SJSA1 (cell line): Measurements from ENCODE around the gene ELF4. TPM values are rescaled to one million over a fixed set of nuclear protein-coding genes. Genes with fewer than 3 reads are reported as not detected.

Source experiments
- DNase-seq, 2 experiments: peaks; one replicate each; pipeline ENCODE4 v3.0.0-alpha.2; 2015 to 2020; ENCODE audit warnings: low spot score in 2 of 2, low read depth in 1 of 2
- H3K27ac ChIP-seq: fragments of 250-450 bp; sonication (Bioruptor Pico); 2 replicates; pipeline ENCODE4 v1.5.1; 2020; ENCODE audit warnings: mild to moderate bottlenecking, moderate library complexity
- H3K27me3 ChIP-seq: fragments of 250-450 bp; sonication (Bioruptor Pico); replicated peaks from 2 replicates; pipeline ENCODE4 v1.5.1; 2020; ENCODE audit warnings: mild to moderate bottlenecking, moderate library complexity
- H3K36me3 ChIP-seq: fragments of 250-450 bp; sonication (Bioruptor Pico); 2 replicates; pipeline ENCODE4 v1.5.1; 2020; ENCODE audit warnings: mild to moderate bottlenecking
- H3K4me1 ChIP-seq: fragments of 250-450 bp; sonication (Bioruptor Pico); replicated peaks from 2 replicates; pipeline ENCODE4 v1.6.1; 2021; ENCODE audit warnings: mild to moderate bottlenecking
- H3K4me3 ChIP-seq: fragments of 250-450 bp; sonication (Bioruptor Pico); 2 replicates; pipeline ENCODE4 v1.5.1; 2020; ENCODE audit warnings: mild to moderate bottlenecking
- H3K9me3 ChIP-seq: fragments of 250-450 bp; sonication (Bioruptor Pico); replicated peaks from 2 replicates; pipeline ENCODE4 v1.5.1; 2020; ENCODE audit warnings: mild to moderate bottlenecking
- total RNA-seq: library from RNA; depleted of rRNA; stranded (reverse); fragments of >200 nt; shearing (Covaris generic); gene quantifications from 2 replicates; pipeline ENCODE4 v1.2.3, GENCODE V29; 2014

ELF4 gene
- total RNA-seq, 1 experiment from 2014 or later = 26.7 TPM

DNA sequence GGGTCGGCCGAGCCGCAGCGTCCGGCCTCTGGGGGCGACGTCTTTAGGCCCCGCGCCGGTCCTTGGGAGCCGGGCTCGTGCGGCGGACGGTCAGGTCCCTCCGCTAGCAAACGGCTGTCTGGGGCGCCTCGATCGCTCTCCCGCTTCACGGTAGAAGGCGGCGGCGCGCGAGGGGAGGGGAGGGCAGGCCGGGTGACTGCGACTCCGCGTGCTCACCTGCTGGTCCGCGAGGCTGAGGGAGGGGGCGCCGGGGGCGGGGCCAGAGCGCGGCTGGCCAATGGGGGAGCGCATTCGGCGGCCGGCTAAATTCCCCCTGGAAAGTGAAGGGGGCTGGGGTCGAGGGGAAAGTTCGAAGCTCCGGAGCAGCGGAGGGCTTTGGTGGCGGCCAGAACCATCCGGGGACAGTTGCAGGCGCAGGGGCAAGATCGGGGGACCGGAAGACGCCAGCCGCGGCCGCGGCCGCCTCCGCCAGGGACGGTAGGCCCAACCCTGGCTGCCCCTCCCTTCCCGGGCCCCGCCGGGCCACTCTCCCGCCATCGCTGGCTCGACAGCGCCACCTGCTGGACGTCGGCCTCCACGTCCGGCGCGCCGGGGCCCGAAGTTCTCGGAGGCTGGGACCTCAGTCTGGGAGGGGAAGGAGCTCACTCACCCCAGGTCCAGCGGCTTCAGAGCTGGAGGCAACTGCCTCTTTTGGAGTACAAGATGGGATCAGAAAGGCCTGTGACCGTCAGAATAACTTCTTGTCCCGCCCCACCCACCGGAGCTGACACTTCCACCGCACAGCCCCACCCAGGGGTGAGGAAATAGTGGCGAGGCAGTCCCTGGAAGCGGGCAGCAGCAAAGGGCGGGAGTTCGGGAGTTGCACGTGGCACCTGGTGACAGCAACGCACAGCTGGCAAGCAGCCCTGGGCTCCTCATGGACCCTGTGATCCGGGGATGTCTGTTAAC is 49.9 kb downstream of the ELF4 start:
- DNase-seq = peak; percentile 72 to 84
- no peaks in the 10 kb centered on the region for H3K9me3 ChIP-seq

GRCh38 chrX:130058652-130059051 is 51.6 kb downstream of the ELF4 start:
- Histone ChIP-seq H3K4me1 (peaks cover 11% of the 10 kb centered on the region), H3K9me3 (no peaks in the 10 kb centered on the region), H3K27me3 (no peaks in the 10 kb centered on the region), H3K36me3 (no peaks in the 10 kb centered on the region), H3K27ac (no peak overlapping the region), H3K4me3 (no peak overlapping the region)
- DNase-seq = no peak

More for the DNA sequence above, 49.9 kb downstream of the ELF4 start:
- H3K27ac ChIP-seq = peak overlapping the region; percentile 52; the same call in 1 of the 2 replicates
- peaks cover 11% of the 10 kb centered on the region for H3K4me1 ChIP-seq
- H3K4me3 ChIP-seq = peak overlapping the region; percentile 50
- H3K36me3 ChIP-seq = peaks cover 5% of the 10 kb centered on the region; the same call in 1 of the 2 replicates
- H3K27me3 ChIP-seq = no peaks in the 10 kb centered on the region

GRCh38 chrX:130057209-130057608 is 53.1 kb downstream of the ELF4 start:
- H3K36me3 ChIP-seq = no peaks in the 10 kb centered on the region
- no peak overlapping the region for H3K27ac ChIP-seq
- no peaks in the 10 kb centered on the region for H3K9me3 ChIP-seq
- H3K27me3 ChIP-seq = no peaks in the 10 kb centered on the region
- no peak for DNase-seq
- no peak overlapping the region for H3K4me3 ChIP-seq
- H3K4me1 ChIP-seq = peaks cover 11% of the 10 kb centered on the region

DNA sequence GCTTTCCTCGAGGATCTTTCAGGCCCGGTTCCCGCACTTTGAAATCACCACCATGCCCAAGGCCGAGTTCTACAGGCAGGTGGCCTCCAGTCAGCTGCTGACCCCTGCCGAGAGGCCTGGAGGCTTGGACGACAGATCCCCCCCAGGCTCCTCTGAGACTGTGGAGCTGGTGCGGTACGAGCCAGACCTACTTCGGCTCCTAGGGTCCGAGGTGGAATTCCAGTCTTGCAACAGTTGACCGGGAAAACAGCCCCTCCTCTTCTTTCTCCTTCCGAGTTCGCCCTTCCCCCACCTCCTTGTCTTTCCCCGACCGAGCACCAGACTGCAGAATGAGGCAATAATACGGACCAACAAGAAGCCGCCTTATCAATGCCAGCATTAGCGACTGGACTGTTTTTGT is 54.4 kb downstream of the ELF4 start:
- no peaks in the 10 kb centered on the region for H3K27me3 ChIP-seq
- no peaks in the 10 kb centered on the region for H3K36me3 ChIP-seq
- no peak overlapping the region for H3K27ac ChIP-seq
- peaks cover 8% of the 10 kb centered on the region for H3K4me1 ChIP-seq
- no peak overlapping the region for H3K4me3 ChIP-seq
- no peaks in the 10 kb centered on the region for H3K9me3 ChIP-seq
- DNase-seq = no peak

DNA sequence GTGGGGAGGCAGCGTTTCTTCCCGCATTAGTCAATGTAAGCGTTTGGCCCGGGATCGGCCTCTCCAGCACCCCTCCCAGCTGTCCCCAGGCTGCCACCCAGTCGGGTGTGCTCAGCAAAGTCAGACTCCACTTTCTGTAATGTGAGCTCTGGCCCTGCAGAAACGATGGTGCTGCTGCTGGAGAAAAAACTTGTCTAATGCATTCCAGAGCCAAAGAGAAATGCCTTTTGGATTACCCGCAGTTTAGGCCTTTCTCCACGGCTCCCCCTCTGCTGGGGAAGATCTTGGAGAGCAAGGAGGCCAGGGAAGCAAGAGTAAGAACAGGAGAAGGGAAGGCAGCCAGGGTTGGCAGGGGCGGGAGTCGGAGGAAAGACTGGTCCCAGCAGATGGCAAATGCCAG is 55.2 kb downstream of the ELF4 start:
- Histone ChIP-seq H3K27me3 (no peaks in the 10 kb centered on the region), H3K4me1 (peaks cover 4% of the 10 kb centered on the region; the same call in 1 of the 2 replicates), H3K36me3 (no peaks in the 10 kb centered on the region), H3K4me3 (no peak overlapping the region), H3K9me3 (no peaks in the 10 kb centered on the region), H3K27ac (no peak overlapping the region)
- DNase-seq = no peak

DNA sequence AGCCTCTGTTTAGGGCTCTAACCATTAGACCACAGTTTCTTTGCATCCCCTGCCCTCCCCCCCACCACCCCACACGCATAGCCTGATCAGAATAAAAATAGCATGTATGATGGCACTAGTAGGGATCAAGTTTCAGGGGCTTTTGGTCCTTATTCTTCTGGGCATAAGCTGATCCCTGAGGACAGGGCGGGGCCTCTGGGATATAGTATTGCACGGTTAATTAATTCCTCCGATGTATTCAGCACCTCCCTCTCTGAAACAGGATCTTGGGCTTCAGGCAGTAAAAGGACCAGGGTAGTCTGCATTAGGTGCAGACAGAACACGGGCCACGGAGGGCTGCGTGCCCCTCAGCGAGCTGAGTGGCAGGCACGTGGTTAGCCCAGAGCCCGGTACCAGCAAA is 57.1 kb downstream of the ELF4 start:
- Histone ChIP-seq H3K4me3 (no peak overlapping the region), H3K27me3 (no peaks in the 10 kb centered on the region), H3K36me3 (no peaks in the 10 kb centered on the region), H3K27ac (no peak overlapping the region), H3K4me1 (no peaks in the 10 kb centered on the region), H3K9me3 (no peaks in the 10 kb centered on the region)
- no peak for DNase-seq

DNA sequence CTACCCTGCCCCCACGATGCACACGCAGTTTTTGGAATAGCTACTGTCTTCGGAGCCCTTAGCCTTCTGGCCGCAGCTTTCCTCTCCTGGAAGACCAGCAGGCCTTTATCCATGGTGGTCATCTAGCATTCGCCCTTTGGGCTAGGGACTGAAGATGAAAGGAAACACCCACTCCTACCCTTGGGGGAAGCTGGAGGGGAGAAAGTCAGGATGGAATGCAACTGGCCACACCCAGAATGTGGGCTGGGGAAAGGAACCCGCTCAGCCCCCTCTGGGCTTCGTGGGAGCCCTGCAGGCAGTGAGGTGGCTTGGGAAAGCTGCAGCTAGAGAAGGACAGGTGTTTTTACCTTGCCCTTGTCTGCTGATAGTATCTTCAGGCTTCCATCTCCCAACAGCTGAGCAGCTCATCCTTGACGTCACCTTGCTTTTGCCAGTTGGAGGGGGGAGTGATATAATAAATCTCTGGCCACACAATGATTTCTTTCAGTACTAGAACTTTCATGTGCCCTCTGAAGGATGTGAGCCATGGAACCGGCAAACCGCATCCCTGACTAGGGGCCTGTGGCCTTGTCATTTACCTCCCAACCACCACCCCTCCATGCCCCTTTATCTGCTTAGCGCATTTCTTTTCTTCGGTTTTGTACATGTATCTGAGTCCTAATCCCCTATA is 59.0 kb downstream of the ELF4 start:
- H3K36me3 ChIP-seq = no peaks in the 10 kb centered on the region
- no peaks in the 10 kb centered on the region for H3K27me3 ChIP-seq
- H3K9me3 ChIP-seq = no peaks in the 10 kb centered on the region
- no peaks in the 10 kb centered on the region for H3K4me1 ChIP-seq
- H3K4me3 ChIP-seq = no peak overlapping the region
- H3K27ac ChIP-seq = no peak overlapping the region
- no peak for DNase-seq

DNA sequence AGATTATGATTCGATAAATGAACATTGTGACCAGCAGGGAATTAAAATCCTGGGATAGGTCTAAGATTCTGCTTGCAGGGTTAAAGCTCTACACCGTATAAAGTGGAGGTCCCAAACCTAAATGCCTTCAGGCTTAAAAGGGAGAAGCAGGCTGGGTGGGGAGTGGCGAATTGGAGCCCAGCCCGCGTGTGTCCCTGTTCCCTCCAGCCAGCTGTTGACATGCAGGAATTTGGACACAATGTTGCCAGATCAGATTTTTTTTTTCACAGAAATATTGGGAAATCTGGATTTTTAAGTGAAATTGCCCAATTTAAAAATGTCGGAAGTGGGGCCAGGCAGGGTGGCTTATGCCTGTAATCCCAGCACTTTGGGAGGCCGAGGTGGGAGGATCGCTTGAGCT is 60.5 kb downstream of the ELF4 start:
- Histone ChIP-seq H3K4me1 (no peaks in the 10 kb centered on the region), H3K4me3 (no peak overlapping the region), H3K27ac (no peak overlapping the region), H3K27me3 (no peaks in the 10 kb centered on the region), H3K9me3 (no peaks in the 10 kb centered on the region), H3K36me3 (no peaks in the 10 kb centered on the region)
- DNase-seq = no peak

DNA sequence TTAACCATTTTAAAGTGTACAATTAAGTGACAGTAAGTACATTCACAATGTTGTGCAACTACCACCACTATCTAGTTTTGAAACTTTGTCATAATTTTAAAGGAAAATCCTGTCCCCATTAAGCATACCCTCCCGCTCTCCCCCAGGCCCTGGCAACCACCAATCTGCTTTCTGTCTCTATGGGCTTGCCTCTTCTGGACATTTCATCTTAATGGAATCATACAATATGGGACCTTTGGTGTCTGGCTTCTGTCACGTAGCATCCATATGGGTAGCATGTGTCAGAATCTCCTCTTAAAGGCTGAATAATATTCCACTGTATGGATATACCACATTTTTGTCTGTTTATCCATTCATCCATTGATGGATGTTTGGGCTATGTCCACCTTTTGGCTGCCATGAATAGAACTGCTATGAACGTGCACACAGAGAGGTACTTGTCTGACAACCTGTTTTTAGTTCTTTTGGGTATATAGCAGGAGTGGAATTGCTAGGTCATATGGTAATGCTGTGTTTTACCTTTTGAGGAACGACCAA is 61.5 kb downstream of the ELF4 start:
- no peak for DNase-seq
- H3K4me3 ChIP-seq = no peak overlapping the region
- no peaks in the 10 kb centered on the region for H3K9me3 ChIP-seq
- H3K36me3 ChIP-seq = no peaks in the 10 kb centered on the region
- H3K4me1 ChIP-seq = no peaks in the 10 kb centered on the region
- no peaks in the 10 kb centered on the region for H3K27me3 ChIP-seq
- no peak overlapping the region for H3K27ac ChIP-seq

DNA sequence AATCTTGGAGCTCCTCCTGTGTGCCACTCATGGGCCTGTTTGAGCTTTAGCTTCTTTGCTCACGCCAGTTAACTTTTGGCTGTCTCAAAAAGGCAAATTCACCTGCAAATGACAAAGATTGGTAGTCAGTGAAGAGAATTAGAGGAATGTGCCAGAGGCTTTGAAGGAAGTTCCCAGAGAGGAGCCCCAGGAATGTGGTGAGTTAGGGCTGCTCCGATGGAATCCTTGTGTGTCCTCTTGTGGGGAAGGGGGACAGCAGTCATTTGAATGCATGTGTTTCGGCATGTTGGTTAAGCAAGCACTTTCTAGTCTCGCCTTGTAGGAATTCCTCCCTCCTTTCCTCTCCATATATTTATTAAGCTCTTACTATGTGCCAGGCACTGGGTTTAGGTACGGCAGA is 62.9 kb downstream of the ELF4 start:
- no peaks in the 10 kb centered on the region for H3K9me3 ChIP-seq
- no peaks in the 10 kb centered on the region for H3K27me3 ChIP-seq
- no peak for DNase-seq
- no peak overlapping the region for H3K4me3 ChIP-seq
- H3K4me1 ChIP-seq = no peaks in the 10 kb centered on the region
- H3K36me3 ChIP-seq = no peaks in the 10 kb centered on the region
- H3K27ac ChIP-seq = no peak overlapping the region

DNA sequence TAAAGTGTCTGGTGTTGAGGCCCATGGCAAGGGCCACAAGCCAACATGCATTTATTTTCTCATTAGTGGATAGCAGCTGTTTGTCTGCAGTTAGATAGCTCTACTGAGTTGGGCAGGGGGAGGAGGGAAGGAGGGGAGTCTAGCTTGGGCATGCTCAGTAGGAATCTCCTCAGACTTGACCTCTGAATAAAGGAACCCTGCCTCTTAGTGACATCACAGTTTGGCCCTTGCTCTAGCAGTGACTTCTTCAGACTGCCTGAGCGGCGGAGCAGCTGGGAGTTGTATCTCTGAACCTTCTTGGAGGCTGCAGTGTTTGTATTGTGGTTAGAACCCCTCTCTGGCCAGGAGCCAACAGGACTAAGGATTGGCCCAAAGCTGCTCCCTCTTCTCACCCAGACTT is 70.5 kb downstream of the ELF4 start:
- H3K36me3 ChIP-seq = no peaks in the 10 kb centered on the region
- H3K4me1 ChIP-seq = no peaks in the 10 kb centered on the region
- no peak overlapping the region for H3K27ac ChIP-seq
- no peak for DNase-seq
- no peak overlapping the region for H3K4me3 ChIP-seq
- H3K9me3 ChIP-seq = no peaks in the 10 kb centered on the region
- H3K27me3 ChIP-seq = no peaks in the 10 kb centered on the region

- H3K27me3 ChIP-seq = no peaks in the 10 kb centered on the region
- no peaks in the 10 kb centered on the region for H3K4me1 ChIP-seq
- no peak overlapping the region for H3K27ac ChIP-seq
- H3K4me3 ChIP-seq = no peak overlapping the region
- no peak for DNase-seq
- no peaks in the 10 kb centered on the region for H3K9me3 ChIP-seq
- no peaks in the 10 kb centered on the region for H3K36me3 ChIP-seq
Observed at GRCh38 chrX:130034178-130034577, 76.1 kb downstream of the ELF4 start.

- Histone ChIP-seq H3K4me1 (no peaks in the 10 kb centered on the region), H3K9me3 (no peaks in the 10 kb centered on the region), H3K4me3 (no peak overlapping the region), H3K27me3 (no peaks in the 10 kb centered on the region), H3K27ac (no peak overlapping the region), H3K36me3 (no peaks in the 10 kb centered on the region)
- no peak for DNase-seq
Observed at GRCh38 chrX:130032552-130032951, 77.7 kb downstream of the ELF4 start.

GRCh38 chrX:130030826-130031225 is 79.5 kb downstream of the ELF4 start:
- H3K27me3 ChIP-seq = no peaks in the 10 kb centered on the region
- no peaks in the 10 kb centered on the region for H3K36me3 ChIP-seq
- no peak overlapping the region for H3K27ac ChIP-seq
- no peaks in the 10 kb centered on the region for H3K9me3 ChIP-seq
- DNase-seq = no peak
- H3K4me1 ChIP-seq = no peaks in the 10 kb centered on the region
- no peak overlapping the region for H3K4me3 ChIP-seq
